GM21737 (cell line): Measurements from ENCODE around the gene SPATA2.

Experiments
- ATAC-seq: cut with Tn5 transposase; IDR thresholded peaks from one replicate; pipeline ENCODE4 v1.9.1; 2021; ENCODE audit warnings: mild to moderate bottlenecking, moderate library complexity; ENCODE audit not compliant: unreplicated experiment

SPATA2 gene

DNA sequence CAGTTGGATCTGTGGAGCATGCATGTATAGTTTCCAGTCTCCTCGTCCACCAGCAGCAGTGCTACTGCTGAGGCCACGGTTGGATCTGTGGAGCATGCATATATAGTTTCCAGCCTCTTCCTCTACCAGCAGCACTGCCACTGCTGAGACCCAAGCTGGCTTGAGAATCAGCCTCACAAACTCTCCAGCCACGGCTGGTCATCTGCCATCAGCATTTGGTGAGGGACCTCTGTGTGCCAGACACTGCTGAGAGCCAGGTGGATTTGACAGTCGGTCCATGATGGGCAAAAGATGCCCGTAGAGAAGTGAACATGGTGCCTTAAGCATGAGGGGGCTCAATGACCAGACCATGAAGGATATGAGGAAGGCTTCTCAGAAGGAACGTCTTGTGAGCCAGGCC is 56.3 kb downstream of the SPATA2 start:
- ATAC-seq, result no peak

DNA sequence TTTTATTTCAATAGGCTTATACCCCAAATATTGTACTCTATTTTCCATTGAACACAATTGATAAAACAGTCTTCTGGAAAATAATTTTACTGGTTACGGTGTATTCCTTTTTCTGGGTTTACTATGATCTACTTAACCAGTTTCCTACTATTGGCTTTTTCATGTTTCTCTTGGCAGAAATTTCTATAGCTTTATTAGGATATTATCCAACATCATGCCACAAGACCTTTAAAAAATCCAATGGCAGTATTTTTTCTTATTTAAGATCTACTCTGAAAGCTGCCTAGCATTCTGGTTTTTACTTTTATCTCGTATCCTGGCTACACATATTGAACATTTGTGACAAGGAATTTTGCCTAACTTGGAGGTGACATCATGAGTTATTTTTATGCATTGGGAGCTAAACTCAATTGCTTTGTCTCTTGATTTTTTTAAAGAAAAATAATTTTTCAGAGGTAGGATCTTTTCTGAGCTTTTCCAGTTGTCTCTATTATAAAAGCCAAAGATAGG is 57.2 kb downstream of the SPATA2 start:
- no peak for ATAC-seq

DNA sequence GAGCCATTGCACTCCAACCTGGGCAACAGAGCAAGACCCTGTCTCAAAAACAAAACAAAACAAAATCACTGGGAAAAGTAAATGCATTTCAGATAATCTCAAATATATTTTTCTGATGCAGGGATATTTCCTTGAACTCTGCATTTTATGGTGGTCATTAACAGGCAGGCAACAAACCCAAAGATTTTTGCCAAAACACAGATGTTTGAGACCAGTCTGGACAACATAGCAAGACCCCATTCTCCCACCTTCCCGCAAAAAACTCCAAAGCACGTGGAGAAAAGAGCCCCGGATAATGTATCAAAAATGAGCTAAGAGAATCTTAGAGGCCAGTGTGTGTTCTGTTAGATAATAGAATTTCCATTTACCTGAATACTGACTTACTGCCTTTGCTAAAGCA is 58.4 kb downstream of the SPATA2 start:
- ATAC-seq, result no peak

DNA sequence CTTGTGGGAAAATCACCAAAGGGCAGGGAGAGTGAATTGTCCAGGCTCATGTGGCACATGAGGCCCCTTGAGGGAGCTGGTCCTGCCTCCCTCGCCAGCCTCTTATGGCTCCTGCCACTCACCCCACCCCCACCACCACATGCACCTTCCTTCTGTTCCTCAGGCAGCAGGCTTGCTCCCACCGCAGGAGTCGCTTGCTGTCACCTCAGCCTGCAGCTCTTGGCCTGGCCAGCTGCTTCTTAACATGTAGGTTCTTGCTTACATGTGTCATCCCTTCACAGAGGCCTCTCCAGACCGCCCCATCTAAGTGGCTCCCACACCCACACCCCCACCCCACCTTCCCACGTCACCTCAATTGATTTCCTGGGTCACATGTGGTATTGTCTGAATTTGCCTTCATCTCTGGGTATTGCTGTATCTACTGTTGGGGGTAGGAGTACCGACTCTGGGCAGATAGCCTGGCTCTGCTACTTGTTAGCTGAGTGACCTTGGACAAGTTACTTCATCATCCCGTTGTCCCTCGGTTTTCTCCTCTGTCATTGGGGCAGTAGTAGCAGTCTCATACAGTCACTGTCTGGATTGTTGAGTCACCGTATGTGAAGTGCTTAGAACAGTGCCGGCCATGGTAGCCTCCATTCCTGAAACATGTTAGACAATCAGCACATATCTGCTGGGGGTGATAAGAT is 61.0 kb downstream of the SPATA2 start:
- ATAC-seq, result no peak

DNA sequence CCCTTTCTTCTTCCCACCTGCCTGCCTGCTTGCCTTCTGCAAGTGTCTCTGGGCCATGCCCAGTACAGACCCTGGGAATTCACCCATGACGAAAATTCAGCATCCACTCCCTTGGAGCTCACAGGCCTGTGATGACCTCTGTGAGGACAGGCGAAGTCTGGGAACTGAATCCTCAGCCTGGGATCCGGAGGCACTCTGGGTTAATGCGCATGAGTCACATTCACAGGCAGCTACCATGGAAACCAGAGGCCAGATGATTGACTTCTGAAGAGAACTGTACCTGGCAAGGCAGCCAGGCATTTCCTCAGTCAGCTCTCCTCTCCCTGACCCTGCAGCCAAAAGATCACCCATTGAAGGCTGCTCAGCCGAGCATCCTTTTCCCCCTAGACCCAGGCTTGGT is 61.7 kb downstream of the SPATA2 start:
- ATAC-seq, result no peak
